Stimulated activated CD8-positive, alpha-beta memory T cell treated with anti-CD3 and anti-CD28 coated beads, Interleukin-4, amount 100 ng/mL, for 24 hours (primary cell): ENCODE measurements around the gene LRRC27.

ENCODE experiments used
- DNase-seq: peaks from one replicate; pipeline ENCODE4 v3.0.0-alpha.2; 2020; ENCODE audit warnings: low read depth

LRRC27 gene

GRCh38 chr10:132427006-132427771 is 95.2 kb downstream of the LRRC27 start:
- no peak for DNase-seq

- no peak for DNase-seq
Observed at GRCh38 chr10:132427939-132428367, 96.0 kb downstream of the LRRC27 start.

- DNase-seq: no peak
Observed at GRCh38 chr10:132428486-132428995, 96.5 kb downstream of the LRRC27 start.
